G401 (cell line): ENCODE results near the gene FSIP1. TPM values are rescaled to one million over a fixed set of nuclear protein-coding genes. Genes with fewer than 3 reads are reported as not detected.

Source experiments
- DNase-seq: peaks from one replicate; pipeline ENCODE4 v3.0.0-alpha.2; 2015; ENCODE audit warnings: low spot score
- in situ Hi-C: cut with HindIII; loops from 2 replicates; pipeline ENCODE4 v1.10.0; 2016; ENCODE audit warnings: low sequenced_read_pairs, mixed read lengths
- total RNA-seq: library from RNA; depleted of rRNA; stranded (reverse); fragments of >200 nt; shearing (Covaris generic); gene quantifications from 2 replicates; pipeline ENCODE4 v1.2.3, GENCODE V29; 2014

The FSIP1 gene
- total RNA-seq, 1 experiment from 2014 or later = 0.41 TPM

GRCh38 chr15:39698444-39699390 lies 83.9 kb downstream of the FSIP1 start:
- in situ Hi-C loops = no loop called here

GRCh38 chr15:39697509-39697908 lies 85.1 kb downstream of the FSIP1 start:
- no peak for DNase-seq
- in situ Hi-C loops = no loop called here

More at GRCh38 chr15:39698444-39699390, 83.9 kb downstream of the FSIP1 start:
- DNase-seq = no peak

- in situ Hi-C loops = no loop called here
- no peak for DNase-seq
These were observed 86.8 kb downstream of the FSIP1 start for GRCh38 chr15:39695793-39696192.

GRCh38 chr15:39692356-39693327 lies 90.0 kb downstream of the FSIP1 start:
- DNase-seq = peak; percentile 47
- in situ Hi-C loops = no loop called here

- in situ Hi-C loops = no loop called here
These were observed 91.6 kb downstream of the FSIP1 start for GRCh38 chr15:39690881-39691634.

DNA sequence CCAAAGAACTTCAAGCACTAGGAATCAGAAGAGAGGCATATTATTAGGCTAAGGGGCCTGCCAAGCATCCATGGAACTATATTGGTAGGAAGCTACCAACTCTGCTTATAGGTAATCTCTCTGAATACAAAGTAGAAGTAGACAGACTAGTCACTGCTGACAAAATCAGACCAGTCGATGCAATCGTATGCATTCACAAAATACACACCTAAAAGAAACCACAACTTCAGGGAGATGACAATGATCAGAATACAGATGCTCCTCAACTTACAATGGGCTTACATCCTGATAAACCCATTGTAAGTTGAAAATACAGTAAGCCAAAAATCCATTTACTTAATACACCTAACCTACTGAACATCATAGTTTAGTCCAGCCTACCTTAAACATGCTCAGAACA lies 94.7 kb downstream of the FSIP1 start:
- in situ Hi-C loops = no loop called here

More at GRCh38 chr15:39690881-39691634, 91.6 kb downstream of the FSIP1 start:
- DNase-seq = no peak

GRCh38 chr15:39685999-39686613 lies 96.5 kb downstream of the FSIP1 start:
- in situ Hi-C loops = no loop called here
- peak; percentile 64 for DNase-seq

More for the DNA sequence above, 94.7 kb downstream of the FSIP1 start:
- DNase-seq = no peak

DNA sequence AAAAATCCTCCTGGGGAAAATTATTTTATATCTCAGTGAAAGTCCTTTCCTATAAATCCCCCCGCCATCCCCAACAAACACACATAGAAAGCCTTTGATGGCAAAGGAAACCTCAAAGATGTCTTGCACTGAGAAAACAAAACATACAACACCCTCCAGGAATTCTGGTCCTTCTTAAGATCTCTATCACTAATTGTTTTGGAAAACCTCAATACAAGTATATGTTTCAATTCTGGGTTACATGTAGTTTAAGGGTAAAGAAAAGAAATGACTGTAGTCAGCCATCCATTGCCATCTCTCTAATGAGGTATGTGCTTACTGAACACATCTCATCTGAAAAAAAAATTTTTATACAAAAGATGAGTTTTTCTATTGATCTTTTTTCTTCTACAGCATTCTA lies 97.3 kb downstream of the FSIP1 start:
- in situ Hi-C loops = no loop called here
- DNase-seq = no peak

GRCh38 chr15:39684233-39684632 lies 98.4 kb downstream of the FSIP1 start:
- in situ Hi-C loops = no loop called here
- DNase-seq = no peak

GRCh38 chr15:39682366-39682765 lies 100.3 kb downstream of the FSIP1 start:
- in situ Hi-C loops = no loop called here
- no peak for DNase-seq

- DNase-seq = no peak
- in situ Hi-C loops = no loop called here
These were observed 101.8 kb downstream of the FSIP1 start for GRCh38 chr15:39680868-39681267.

- DNase-seq = no peak
- in situ Hi-C loops = no loop called here
These were observed 110.0 kb downstream of the FSIP1 start for GRCh38 chr15:39672666-39673065.

DNA sequence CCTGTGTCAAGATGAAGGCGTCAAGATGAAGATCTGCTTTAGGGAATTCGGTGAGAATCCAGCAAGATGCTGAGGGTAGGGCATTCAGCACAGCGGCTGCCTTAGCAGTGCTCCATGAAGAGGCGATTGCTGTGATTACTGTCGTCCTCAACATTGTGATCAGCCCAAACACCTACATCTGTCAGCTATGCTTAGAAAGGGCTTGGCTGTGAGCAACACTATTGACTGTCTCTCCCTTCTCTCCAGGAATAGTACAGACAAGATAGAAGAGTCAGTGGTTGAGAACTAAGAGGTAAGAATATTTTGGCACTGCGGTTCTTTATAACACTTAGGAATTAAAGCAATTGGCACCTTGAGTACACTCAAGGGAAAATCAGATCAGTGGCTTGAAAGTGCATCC lies 110.5 kb downstream of the FSIP1 start:
- in situ Hi-C loops = no loop called here
- no peak for DNase-seq

- in situ Hi-C loops = no loop called here
These were observed 112.0 kb downstream of the FSIP1 start for GRCh38 chr15:39670687-39671086.

DNA sequence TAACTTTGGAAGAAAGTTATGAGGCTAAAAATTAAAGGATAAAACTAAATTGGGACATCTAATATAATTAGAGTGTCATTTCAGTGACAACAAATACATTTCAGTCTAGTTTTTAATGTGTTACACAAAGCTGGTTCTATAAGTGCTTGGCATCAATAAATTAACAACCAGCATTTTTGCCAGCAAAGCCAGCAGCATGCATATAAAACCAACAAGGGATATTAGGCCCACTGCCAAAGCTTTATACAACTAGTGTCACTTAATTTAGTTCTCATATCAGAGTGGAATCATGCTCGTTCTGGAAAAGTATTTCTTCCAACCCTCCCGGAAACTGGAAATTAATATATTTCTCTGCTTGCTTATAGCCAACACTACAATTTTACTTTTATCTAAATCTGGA lies 113.0 kb downstream of the FSIP1 start:
- DNase-seq = no peak

More at GRCh38 chr15:39670687-39671086, 112.0 kb downstream of the FSIP1 start:
- DNase-seq = no peak

GRCh38 chr15:39669241-39669640 lies 113.4 kb downstream of the FSIP1 start:
- DNase-seq = no peak
- in situ Hi-C loops = loop anchor here (5.0 kb wide), 1 partner anchor 53 kb away; no protein-coding TSS in a partner anchor

More for the DNA sequence above, 113.0 kb downstream of the FSIP1 start:
- in situ Hi-C loops = loop anchor here (5.0 kb wide), 1 partner anchor 53 kb away; no protein-coding TSS in a partner anchor

- DNase-seq = no peak
- in situ Hi-C loops = loop anchor here (5.0 kb wide), 1 partner anchor 54 kb away; no protein-coding TSS in a partner anchor
These were observed 114.2 kb downstream of the FSIP1 start for GRCh38 chr15:39668457-39668856.
